ENCODE data around the gene DNAAF1. TPM values are rescaled to one million over a fixed set of nuclear protein-coding genes. Genes with fewer than 3 reads are reported as not detected.
"Not testable (repeated sequence)": the region's sequence is repeated elsewhere in the genome, so short reads cannot be mapped to it uniquely, and the experiment has no call there.

DNAAF1 gene
- total RNA-seq = under 0.01 TPM in 1 of 2 replicates, not detected in the other

DNA sequence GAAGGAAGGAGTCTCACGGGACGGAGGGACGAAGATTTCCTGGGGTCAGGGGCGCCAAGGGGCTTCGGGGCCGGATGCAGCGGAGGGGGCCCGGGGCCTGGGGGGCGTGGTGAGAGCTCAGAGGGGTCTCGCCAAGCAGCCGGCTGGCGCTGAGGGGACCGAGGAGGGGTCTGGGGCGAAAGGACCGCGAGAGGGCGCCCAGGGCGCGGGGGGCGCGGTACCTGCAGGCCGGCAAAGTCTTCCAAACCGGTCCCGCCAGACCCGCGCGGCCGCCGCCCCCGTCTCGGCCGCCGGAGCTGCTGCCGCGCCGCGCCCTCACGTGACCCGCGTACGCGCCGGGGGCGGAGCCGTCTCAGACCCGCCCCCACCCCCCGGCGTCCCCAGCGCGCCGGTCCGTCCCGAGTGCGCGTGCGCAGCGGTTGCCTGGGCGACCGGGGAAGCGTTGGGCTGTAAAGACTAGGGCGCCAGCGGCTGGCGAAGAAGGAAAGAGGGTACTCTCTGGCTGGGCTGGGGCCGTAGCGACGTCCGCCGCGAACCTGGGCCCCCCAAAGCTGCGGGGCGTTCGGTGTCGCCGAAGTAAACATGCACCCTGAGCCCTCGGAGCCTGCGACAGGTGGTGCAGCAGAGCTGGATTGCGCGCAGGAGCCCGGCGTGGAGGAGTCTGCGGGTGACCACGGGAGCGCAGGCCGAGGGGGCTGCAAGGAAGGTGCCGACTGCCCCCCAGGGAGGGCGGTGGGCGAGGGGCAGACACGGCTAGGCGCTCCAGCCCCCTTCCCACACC is at the start of gene DNAAF1, which contains the start of gene HSDL1:
Gene DNAAF1, plus strand, starts transcription at position 450 of the 781 bp plus-strand sequence. Its CDS starts 133 bp downstream, at position 583.
Gene HSDL1, minus strand, starts transcription at position 319 of the 781 bp plus-strand sequence. CDS start 13,856 bp downstream, outside the sequence.
- peak; percentile 92 for DNase-seq

DNA sequence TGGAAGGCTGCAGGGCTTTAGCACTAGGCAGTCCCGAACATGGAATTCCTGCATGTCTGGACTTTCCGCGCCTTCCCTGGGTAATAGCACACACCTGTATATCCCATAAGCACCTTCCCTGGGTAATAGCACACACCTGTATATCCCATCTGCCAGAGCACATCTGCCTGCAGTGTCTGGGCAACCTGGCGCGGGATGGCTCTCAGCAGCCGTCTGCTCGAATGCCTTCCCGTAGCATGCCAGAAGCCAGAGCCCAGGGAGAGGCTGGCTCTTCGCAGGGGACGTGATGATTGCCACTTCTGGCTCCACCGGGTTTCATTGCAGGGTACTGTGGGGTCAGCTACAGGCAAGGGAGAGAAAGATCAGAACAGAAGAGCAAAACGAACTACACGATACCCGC is 49.6 kb upstream of the DNAAF1 start:
- DNase-seq = no peak

DNA sequence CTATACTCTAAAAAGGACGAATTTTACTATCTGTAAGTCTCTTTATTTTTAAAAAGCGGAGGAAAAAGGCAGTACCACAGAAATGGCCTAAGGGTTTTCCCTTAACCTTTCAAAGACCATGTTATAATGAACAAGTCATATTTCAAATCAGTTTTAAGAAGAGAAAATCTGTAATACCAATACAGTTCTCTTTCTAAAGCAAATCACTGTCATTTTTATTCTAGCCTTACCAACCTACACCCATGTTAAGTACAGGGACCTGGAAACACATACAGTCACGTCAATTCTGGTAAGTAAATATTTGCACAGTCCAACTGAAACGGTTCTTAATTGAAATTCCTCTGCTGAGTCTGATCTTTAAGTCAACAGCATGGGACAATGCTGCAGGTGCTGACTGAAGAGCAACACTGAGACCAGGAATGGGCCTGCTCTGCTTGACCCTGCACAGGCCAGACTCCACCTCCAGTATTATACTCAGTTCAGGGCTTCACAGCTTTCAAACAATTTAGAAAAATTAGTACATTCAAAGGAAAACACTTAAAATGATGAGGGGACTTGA is 48.6 kb upstream of the DNAAF1 start:
- no peak for DNase-seq

DNA sequence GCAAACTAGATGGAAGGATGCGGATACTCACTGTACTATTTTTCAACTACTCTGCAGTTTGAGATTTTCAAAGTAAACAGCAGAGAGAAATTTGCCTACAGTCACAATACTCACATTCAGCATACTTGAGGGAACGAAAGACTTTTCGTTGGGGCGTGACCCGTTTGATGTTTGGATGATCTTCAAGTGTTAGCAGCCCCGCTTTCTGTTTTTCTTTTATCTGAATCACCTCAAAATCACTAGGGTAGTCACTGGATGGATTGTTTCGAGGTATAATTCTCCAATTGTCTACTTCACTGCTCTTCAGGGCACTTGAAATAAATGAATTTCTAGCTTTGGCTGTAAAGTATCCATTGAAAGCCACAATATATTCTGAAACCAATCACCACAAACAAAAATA is 46.2 kb upstream of the DNAAF1 start:
- no peak for DNase-seq

DNA sequence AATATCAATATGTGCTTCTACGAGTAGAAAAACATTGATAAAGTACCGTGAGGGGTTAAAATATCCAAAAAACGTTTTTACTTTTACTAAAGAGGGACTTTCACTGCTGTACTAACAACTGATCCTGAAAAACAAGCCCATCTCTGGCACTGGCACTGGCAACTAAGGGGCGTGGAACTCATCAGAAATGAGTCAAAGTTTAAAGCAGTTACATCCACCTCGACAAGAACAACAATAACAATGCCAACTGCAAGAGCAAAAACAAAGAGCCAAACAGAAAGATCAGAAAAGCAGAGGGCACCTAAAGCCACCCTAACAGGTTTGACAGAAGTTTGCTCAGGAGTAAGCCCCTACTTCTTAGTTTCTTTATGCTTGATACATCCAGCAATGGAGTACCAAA is 41.4 kb upstream of the DNAAF1 start:
- peak; percentile 54 for DNase-seq

DNA sequence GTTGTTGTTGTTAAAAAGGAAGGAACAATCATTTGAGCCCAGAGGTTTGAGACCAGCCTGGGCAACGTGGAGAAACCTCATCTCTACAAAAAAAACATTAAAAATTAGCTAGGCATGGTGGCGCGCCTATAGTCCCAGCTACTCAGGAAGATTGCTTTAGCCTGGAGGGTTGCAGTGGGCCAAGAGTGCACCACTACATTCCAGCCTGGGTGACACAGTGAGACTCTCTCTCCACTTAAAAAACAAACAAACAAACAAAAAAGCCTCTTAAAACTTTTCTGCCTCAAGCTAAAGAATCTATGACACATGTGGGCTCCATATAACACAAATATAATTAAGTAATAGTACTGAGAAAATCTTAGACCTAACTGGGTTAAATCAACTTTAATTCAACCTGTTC is 40.9 kb upstream of the DNAAF1 start:
- no peak for DNase-seq

DNA sequence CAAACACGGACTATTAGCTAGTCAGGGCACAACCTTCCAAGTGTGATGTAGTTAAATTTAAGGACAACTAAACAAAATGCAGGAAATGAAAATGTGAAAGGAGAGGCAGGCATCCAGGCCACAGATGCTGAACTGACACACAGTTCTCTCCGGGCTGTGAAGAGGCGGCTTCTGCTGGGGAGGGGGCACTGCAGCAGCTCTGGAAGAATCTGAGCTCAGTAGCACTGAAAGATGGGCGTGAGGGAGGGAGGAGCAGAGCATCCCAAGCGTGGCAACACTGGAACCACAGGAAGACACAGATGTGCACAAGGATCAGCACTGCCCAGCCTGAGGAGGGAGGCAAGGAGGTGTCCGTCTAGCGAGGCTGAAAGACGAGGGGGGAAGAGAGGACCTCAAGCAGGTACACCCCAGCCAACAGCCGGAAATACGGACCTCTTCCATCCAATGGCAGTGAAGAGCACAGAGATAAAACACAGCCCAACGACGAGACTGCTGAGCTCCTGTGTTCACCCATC is 39.8 kb upstream of the DNAAF1 start:
- DNase-seq = no peak

DNA sequence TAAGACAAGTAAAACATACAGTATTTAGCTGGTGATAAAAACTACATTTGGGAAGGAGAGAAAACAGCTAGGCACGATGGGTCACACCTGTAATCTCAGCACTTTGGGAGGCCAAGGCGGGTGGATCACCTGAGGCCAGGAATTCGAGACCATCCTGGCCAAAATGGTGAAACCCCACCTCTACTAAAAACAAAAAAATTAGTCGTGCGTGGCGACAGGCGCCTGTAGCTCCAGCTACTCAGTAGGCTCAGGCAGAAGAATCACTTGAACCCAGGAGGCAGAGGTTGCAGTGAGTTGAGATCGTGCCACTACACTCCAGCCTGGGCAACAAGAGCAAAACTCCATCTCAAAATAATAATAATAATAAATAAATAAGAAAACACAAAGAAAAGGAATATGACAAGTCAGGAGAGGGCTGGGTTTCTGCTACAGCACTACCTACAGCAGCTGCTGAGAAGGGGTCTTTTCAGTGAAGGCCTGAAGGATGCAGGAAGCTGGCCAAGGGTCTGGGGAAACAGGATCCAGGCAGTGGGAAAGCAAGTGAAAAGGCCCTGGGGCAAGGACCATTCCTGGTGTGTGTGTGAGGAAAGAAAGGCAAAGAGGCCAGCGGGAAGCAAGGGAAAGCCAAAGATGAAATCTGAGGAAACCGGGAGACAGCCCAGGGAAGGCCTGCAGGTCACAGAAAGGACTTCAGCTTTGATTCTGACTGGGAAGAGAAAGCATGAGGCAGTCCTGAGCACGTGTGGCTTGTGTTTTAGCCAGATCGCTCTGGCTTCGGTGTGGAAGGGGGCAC is 39.0 kb upstream of the DNAAF1 start:
- DNase-seq = no peak

DNA sequence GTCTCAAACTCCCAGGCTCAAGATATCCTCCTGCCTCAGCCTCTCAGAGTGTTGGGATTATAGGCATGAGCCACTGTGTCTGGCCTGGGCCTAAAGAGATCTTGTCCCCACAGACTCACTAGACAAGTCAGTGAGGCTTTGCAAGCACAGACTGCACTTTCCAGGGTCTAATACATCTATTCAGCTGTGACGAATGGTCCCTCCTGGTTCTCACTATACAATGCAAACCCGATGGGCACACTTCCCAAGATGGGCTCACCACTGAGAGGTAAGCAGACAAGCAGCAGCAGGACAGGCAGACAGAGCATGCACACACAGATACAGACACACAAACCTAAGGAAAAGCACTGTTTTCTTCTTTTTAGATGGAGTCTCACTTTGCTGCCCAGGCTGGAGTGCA is 37.2 kb upstream of the DNAAF1 start:
- DNase-seq = no peak

DNA sequence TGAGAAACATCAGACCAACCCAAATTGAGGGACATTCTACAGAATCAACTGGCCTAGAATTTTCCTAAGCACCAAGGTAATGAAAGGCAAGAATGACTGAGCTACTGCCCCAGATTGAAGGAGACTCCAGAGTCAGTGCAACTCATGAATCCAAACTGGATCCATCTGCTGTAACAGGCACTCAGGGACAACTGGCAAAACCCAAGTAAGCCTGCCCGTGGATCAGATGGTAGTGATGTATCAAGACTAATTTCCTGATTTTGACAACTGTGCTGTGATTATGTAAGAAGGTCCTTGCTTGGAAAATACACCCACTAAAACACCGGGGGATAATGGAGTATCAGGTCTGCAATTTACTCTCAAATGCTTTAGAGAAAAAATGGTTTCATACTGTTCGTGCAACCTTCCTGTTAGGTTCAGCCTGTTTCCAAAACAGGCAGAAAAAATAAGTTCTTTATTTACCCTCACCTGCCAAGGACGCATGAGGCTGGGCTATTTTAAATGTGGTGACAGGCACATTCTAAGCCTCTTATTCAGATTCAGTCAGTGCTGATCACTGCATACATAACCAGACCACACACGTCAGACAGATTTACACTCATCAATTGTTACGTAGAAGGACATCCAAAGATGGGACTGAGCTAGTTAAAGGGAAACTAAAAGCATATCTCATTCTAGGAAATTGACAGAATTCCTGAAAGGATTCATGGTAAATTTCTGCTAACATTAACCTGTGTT is 35.3 kb upstream of the DNAAF1 start:
- no peak for DNase-seq

DNA sequence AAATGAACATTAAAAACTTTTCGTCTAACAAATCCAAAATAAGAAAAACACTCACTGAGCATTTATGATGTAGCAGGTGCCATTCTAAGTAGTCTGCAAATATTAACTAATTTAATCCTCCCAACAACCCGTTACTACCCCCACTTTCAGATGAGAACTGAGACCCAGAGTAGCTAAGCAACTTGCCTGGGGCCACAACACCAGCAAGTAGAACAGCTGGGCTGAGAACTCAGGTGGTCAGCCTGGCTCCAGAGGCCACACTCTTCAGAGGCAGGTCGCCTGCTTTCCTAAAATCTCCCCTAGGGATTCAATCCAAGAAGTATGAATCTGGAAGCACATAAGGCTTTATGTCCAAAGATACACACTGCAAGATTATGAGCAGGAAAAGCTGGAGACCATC is 34.6 kb upstream of the DNAAF1 start:
- DNase-seq = no peak

DNA sequence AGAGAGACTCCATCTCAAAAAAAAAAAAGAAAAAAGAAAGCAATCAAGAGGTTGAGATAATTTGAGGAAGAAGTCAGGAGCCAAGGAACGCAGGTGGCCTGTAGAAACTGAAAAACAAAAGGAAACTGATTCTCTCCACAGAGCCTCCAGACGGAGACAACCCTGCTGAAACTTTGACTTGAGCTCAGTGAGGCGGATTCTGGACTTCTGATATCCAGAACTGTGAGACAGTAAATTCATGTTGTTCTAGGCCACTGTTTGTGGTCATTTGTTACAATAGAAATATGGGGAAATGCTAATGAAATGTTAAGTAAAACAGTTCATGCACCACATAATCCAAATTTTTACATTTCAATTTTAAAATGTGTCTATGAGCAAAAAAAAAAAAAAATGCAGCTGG is 33.6 kb upstream of the DNAAF1 start:
- no peak for DNase-seq

DNA sequence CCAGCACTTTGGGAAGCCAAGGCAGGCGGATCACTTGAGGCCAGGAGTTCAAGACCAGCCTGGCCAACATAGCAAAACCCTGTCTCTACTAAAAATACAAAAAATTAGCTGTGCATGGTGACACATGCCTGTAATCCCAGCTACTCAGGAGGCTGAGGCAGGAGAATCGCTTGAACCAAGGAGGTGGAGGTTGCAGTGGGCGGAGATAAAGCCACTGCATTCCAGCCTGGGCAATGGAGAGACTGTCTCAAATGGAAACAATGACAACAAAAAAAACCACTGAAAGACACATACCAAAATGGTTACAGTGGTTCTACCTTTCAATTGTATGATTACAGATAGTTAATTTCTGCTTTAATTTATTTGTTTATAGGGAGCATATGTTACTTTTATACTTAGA is 33.2 kb upstream of the DNAAF1 start:
- DNase-seq = not testable (repeated sequence)

DNA sequence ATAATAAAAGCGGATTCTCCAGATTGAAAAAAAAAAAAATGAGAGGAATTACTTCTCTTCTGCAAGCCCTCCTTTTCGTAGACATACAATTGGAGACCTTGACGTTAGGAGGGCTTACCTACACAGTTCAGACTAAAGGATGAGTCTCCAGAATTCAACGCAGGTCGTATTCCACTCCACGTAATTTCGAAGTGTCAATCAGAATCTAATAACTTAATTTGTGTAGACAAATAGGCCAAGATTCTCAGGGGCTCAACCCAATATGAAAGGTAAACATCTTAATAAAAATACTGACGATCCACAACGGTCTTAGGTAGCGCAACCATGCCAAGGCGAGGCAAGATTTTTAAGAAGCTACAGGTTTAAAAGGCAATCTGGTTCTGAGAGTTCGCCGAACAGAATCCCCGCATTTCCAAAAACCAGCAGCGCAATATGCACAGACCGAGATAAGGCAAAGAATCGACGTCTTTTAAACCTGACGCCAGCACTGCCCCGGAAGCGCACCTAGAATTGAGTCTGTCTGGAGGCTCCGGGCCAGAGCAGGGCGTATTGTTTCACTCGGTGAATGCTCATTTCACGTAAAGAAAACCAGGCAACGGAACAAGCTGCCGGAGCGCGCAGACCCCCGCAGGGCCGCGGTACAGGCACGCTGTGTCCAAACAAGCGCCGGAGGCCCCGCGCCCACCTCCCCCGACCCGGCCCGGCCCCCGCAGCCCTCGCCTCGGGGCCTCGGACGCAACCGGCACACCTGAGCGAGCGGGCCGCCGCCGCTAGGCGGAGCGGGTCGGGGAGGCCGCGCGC is 29.0 kb upstream of the DNAAF1 start:
- peak; percentile 51 for DNase-seq

DNA sequence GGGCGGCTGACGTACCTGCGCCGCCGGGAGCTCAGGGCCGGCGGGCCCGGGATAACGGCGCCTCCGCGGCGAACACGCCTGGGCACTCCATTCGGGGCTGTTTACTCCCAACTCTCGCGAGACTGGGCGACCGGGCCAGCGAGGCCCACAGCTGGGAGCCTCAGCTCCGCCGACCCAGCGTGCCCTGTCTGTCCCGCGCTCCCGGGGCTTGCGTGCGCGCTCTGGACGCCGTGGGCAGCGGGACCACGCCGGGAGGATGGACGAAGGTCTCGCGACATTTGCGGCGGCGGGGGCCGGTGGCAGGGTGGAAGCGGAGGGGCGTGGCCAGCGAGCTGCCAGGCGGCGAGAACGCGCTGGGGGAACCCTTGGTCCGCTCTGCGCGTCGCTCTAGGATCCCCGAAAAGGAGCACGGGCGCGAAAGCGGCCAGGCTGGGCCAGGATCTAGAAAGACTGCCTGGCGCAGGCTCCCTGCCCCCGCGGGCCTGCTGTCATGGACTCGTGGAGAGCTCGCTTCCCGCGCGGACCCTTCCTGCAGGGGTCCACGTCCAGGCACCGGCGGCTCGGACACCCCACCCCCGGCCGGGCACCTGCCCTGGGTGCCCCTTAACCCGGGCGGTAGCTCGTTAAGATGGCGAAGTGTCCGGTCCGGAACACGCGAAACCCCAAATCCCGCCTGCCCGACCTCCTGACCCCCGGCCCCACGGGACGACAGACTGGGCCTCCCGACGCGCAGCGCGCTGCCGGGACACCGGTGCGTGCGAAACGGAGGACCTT is 28.2 kb upstream of the DNAAF1 start, which contains the start of gene MBTPS1:
Gene MBTPS1, minus strand, starts transcription at position 223 of the 774 bp plus-strand sequence. CDS start 15,159 bp downstream, outside the sequence.
- DNase-seq = peak; percentile 99

DNA sequence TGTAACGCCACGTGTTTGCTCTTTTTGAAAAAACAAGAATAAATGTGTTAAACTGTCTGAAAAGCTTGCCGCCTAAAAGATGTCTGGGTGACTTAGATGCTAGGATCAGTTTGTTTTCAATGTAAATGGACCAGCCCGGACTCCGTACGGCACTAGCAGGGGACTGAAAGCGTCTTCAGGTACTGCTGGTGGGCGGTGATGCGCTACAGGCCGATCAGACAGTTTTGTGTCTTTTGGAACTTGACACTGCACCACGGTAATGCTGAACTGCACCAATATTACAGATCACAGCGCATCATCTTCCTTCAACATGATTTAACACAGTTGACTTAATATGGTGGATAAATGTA is 27.6 kb upstream of the DNAAF1 start:
- peak; percentile 54 for DNase-seq

DNA sequence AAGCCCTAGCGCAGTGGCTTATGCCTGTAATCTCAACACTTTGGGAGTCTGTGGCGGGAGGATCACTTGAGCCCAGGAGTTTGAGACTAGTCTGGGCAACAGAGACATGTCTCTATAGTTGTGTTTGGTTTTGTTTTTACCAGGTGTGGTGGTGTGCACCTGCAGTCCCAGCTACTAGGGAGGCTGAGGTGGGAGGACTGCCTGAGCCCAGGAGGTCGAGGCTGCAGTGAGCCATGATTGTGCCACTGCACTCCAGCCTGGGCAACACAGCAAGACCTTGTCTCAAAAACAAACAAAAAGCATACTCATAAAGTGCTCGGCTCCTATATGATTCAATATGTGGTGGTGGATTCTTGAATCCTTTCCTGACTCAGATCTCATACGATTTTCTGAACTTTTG is 26.8 kb upstream of the DNAAF1 start:
- not testable (repeated sequence) for DNase-seq

DNA sequence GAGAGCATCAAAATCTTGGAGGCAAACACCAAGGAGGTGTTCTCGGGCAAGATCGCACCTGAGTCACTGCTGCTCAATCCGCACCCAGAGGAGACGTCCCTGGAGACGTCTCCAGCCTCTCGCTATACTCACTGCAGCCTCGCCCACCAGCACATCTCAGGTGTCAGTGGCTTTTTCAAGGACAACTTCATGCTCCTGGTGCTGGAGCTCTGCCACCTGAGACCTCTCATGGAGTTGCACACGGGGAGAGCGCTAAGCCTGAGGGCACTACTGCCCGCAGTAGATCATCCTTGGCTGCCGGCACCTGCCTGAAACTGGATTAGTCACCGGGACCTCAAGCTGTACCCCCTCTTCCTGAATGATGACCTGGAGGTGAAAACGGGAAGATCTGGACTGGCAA is 25.7 kb upstream of the DNAAF1 start:
- DNase-seq = no peak

DNA sequence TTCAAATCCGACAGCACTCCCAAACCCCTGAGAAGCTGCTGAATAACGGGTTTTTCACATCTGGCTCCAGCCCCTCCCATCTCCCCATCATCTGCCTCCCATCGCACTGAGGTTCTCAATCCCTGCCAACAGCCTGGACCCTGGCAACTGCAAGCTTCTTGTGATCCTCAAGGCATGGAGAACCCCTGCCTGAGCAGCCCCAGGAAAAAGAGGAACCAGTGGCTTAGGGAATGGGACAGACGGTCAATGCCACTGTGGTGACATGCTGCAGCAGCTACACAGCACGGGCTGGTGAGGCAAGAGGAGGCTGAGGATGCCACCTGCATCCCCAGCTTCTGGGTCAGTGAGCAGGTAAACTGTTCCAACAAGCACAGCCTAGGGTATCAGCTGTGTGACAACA is 25.1 kb upstream of the DNAAF1 start:
- DNase-seq = no peak

DNA sequence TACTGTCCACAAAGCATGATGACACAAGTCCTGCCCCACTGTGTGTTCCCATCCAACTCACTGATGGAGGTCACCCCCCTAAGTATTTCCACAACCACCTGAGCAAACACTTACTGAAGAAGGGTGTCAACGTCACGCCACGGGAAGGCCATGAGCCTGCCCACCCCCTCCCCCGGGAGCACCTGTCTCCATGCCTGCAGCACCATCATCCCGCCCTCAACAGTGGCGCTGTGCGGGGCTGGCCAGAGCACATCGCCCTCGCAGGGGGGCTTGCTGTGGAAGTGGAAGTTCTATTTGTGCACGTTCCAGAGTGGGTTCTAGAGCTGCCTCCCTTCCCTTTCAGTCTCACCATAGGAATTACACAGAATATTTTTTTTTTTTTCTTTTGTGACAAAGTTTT is 24.1 kb upstream of the DNAAF1 start:
- DNase-seq = no peak

Data from dermis blood vessel endothelial cell (primary cell).